ENCODE measurements around the gene RBL2.

GRCh38 chr16:53534206-53534605, 99.9 kb downstream of the RBL2 start:
- TF ChIP-seq GATA2 (IDR thresholded peaks at IDR 0.05; ENCODE audit: low read depth, low read length) (no peak), GATA3 (IDR thresholded peaks at IDR 0.05; ENCODE audit: low read depth, low read length) (no peak)

Data from SH-SY5Y (cell line).